Activated B cell treated with CpG ODN at 0.5 μM for 24 hours (primary cell): ENCODE results near the gene RBPMS2. TPM values are rescaled to one million over a fixed set of nuclear protein-coding genes. Genes with fewer than 3 reads are reported as not detected.

ENCODE experiments used
- ATAC-seq: fragments of 200-7000 bp; cut with Tn5 transposase; one replicate; pipeline ENCODE4 v1.10.0; 2021; ENCODE audit warnings: low read depth, mild to moderate bottlenecking, moderate library complexity
- CTCF ChIA-PET: fragments of 350-600 bp; sonication (Branson Sonifier 250); formaldehyde crosslinking; loops from one replicate; lab custom pipeline; 2021; ENCODE audit warnings: antibody characterized with exemption; lab: Charles Lee
- POLR2A ChIA-PET: fragments of 350-600 bp; sonication (Branson Sonifier 250); formaldehyde crosslinking; loops from one replicate; lab custom pipeline; 2021; ENCODE audit warnings: antibody characterized with exemption; lab: Charles Lee
- DNase-seq: peaks from one replicate; pipeline ENCODE4 v3.0.0; 2022
- H3K27ac Mint-ChIP-seq: one replicate; pipeline ENCODE4 v1.8.0; 2020; ENCODE audit warnings: mixed read lengths
- H3K27me3 Mint-ChIP-seq: one replicate; pipeline ENCODE4 v1.8.0; 2021; ENCODE audit warnings: mixed read lengths
- H3K36me3 Mint-ChIP-seq: one replicate; pipeline ENCODE4 v1.8.0; 2021; ENCODE audit warnings: low read depth, mixed read lengths
- H3K4me1 Mint-ChIP-seq: one replicate; pipeline ENCODE4 v1.8.0; 2021; ENCODE audit warnings: mixed read lengths
- H3K4me3 Mint-ChIP-seq: one replicate; pipeline ENCODE4 v1.8.0; 2020; ENCODE audit warnings: mild to moderate bottlenecking, mixed read lengths
- H3K9me3 Mint-ChIP-seq: one replicate; pipeline ENCODE4 v1.8.0; 2020; ENCODE audit warnings: mixed read lengths
- CTCF ChIP-seq: fragments of 200-600 bp; IDR thresholded peaks from one replicate; pipeline ENCODE4 v1.8.0; 2022; ENCODE audit warnings: antibody characterized with exemption, mild to moderate bottlenecking
- intact Hi-C: fragments of 100-400 bp; cut with micrococcal nuclease; formaldehyde crosslinking; loops from one replicate; pipeline ENCODE4 v1.15.1; 2024
- total RNA-seq: library from RNA; stranded (reverse); gene quantifications from 2 replicates; pipeline ENCODE4 v1.2.3, GENCODE V29; 2022

RBPMS2 gene
- total RNA-seq, 1 donor from 2014 or later = 0.93 TPM

DNA sequence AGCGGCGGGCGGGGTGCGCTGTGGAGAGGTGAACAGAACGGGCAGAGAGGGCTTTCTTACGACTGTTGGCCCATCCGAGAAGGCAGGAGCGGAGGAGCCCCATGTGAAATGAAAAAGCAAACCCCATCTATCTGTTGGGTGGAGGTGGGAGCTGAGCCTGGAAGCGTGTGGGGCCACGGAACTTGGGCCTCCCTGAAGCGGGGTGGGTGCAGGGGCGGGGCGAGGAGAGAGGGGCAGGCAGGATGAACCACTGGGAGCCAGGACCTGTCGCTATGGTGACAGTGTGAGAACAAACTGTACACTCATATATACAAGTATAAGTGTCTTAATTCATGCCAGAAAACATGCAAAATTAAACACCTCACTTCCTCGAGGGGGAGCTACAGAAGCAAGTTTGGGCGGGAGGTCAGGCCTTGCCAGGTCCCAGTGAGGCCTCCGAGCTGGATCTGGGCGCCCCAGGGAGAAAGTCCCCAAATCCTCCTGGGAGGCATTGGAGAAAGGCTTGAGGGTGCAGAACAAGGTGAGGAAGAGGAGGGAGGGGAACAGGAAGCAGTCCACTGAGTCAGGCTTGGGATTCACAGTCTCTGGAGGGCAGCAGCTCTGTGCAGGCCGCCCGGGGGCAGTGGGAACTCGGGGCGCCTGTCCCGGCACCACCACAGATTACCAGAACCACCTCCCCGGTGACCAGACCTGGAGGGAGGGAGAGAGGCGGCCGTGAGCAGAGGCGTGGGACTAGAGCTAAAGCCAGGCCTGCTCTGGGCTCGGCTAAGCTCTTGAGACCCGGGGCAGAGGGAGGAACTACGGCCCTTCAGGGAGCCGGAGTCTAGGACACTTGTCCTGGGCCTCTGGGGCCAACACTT lies 34.8 kb downstream of the RBPMS2 start:
- ATAC-seq (no peak), DNase-seq (no peak)
- H3K9me3 Mint-ChIP-seq = no peaks in the 10 kb centered on the region
- POLR2A ChIA-PET = interaction anchor here (0.6 to 0.8 kb wide), 2 partner anchors 9 to 70 kb away, joined by 3 read pairs; no protein-coding TSS in a partner anchor
- H3K4me3 Mint-ChIP-seq = no peak overlapping the region
- intact Hi-C loops = no loop called here
- H3K4me1 Mint-ChIP-seq = no peaks in the 10 kb centered on the region
- H3K27ac Mint-ChIP-seq = no peak overlapping the region
- CTCF ChIA-PET = interaction anchor here (0.6 to 1.8 kb wide), 4 partner anchors 69 to 270 kb away, joined by 3 to 8 read pairs (median 4); no protein-coding TSS in a partner anchor
- no peaks in the 10 kb centered on the region for H3K36me3 Mint-ChIP-seq
- no peaks in the 10 kb centered on the region for H3K27me3 Mint-ChIP-seq
- no peak for TF ChIP-seq CTCF

GRCh38 chr15:64739577-64740143 lies 35.7 kb downstream of the RBPMS2 start:
- POLR2A ChIA-PET = interaction anchor here (0.8 kb wide), 1 partner anchor 71 kb away, joined by 3 read pairs; no protein-coding TSS in a partner anchor
- no peaks in the 10 kb centered on the region for H3K9me3 Mint-ChIP-seq
- no peaks in the 10 kb centered on the region for H3K4me1 Mint-ChIP-seq
- no peak overlapping the region for H3K4me3 Mint-ChIP-seq
- no peak overlapping the region for H3K27ac Mint-ChIP-seq
- H3K36me3 Mint-ChIP-seq = no peaks in the 10 kb centered on the region
- ATAC-seq = no peak
- H3K27me3 Mint-ChIP-seq = no peaks in the 10 kb centered on the region
- CTCF ChIA-PET = interaction anchor here (0.6 to 1.8 kb wide), 3 partner anchors 70 to 269 kb away, joined by 3 to 8 read pairs (median 5); no protein-coding TSS in a partner anchor
- intact Hi-C loops = no loop called here
- no peak for DNase-seq
- TF ChIP-seq CTCF = no peak

GRCh38 chr15:64739156-64739555 lies 36.2 kb downstream of the RBPMS2 start:
- no peaks in the 10 kb centered on the region for H3K4me1 Mint-ChIP-seq
- no peak overlapping the region for H3K27ac Mint-ChIP-seq
- H3K9me3 Mint-ChIP-seq = no peaks in the 10 kb centered on the region
- H3K4me3 Mint-ChIP-seq = no peak overlapping the region
- intact Hi-C loops = no loop called here
- ChIA-PET POLR2A (no interaction called here), CTCF (no interaction called here)
- H3K36me3 Mint-ChIP-seq = no peaks in the 10 kb centered on the region
- H3K27me3 Mint-ChIP-seq = no peaks in the 10 kb centered on the region
- ATAC-seq (no peak), DNase-seq (no peak)
- no peak for TF ChIP-seq CTCF

DNA sequence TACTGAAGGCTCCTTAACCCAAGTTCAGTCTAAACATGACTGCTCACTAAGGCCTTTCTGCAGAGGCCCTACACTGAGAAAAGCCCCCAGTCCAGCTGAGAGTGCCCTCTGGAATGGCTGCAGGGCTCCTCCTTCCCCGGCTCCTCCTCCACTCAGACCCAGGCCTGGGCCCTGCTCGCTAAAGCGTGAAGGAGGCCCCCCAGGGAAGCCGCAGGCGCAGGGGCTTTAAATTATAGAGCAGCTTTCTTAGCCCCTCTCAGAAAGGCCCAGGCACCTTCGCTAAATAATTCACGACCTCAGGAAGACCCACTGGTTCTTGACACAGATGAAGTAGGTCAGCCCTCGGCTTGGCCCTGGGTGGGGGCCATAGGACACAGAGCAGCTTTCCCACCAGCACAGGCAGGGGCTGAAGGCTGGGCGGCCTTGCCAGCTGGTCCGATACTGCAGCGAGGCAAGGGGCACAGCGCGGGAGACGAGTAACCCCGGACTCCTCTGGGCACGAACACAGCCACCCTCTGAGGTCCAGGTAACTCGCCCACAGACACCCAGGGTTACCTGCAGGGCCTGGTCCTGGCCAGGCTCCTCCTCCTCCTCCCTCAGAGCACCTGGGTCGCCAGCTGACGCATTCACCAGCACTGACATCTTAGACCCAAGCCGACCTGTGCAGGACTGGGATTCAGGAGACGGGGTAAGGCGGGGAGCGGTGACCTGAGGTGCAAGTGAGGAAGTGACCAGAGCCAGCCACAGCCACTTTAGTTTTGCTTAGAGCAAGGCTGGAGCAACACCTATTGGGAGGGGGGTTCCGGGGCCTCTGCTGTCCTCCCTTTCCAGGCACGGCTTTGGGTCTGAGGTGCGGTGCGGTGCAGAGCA lies 36.9 kb downstream of the RBPMS2 start:
- Mint-ChIP-seq H3K9me3 (no peaks in the 10 kb centered on the region), H3K27me3 (no peaks in the 10 kb centered on the region), H3K27ac (no peak overlapping the region), H3K36me3 (no peaks in the 10 kb centered on the region), H3K4me1 (no peaks in the 10 kb centered on the region), H3K4me3 (no peak overlapping the region)
- ChIA-PET POLR2A (no interaction called here), CTCF (interaction anchor here (1.3 kb wide), 1 partner anchor 64 kb away, joined by 3 read pairs; no protein-coding TSS in a partner anchor)
- DNase-seq (no peak), ATAC-seq (no peak)
- intact Hi-C loops = no loop called here
- TF ChIP-seq CTCF = no peak
